HepG2 (cell line): ENCODE results near the gene TEX35. TPM values are rescaled to one million over a fixed set of nuclear protein-coding genes. Genes with fewer than 3 reads are reported as not detected.

Source experiments
- ATAC-seq: fragments of 200-7000 bp; cut with Tn5 transposase; 3 replicates; pipeline ENCODE4 v1.9.1; 2020; ENCODE audit warnings: mild to moderate bottlenecking, moderate library complexity
- BruUV-seq: library from RNA; stranded (reverse); fragments of 400-500 nt; replicated peaks from 2 replicates; lab custom pipeline; 2021; lab: Mats Ljungman, UMichigan
- CTCF ChIA-PET: fragments of 300-600 bp; formaldehyde crosslinking; extraction: SDS; loops from one replicate; lab custom pipeline; 2021; ENCODE audit warnings: low total read pairs, inconsistent platforms, low intra/inter-chr PET ratio; lab: Yijun Ruan, JAX
- POLR2A ChIA-PET: fragments of 350-600 bp; sonication (Branson Sonifier 250); formaldehyde crosslinking; loops from one replicate; lab custom pipeline; 2020; ENCODE audit warnings: antibody characterized with exemption, inconsistent platforms; lab: Yijun Ruan, JAX
- DNase-seq: peaks from one replicate; pipeline ENCODE4 v3.0.0-alpha.2; 2015; ENCODE audit warnings: low spot score
- FAIRE-seq: peaks from 3 replicates; lab custom pipeline; 2011; peaks lifted over from hg19 to GRCh38; lab: Jason Lieb, UNC
- H2AFZ ChIP-seq: one replicate; pipeline ENCODE4 v1.6.1; 2011; ENCODE audit warnings: low read length, inconsistent platforms
- H3K27ac ChIP-seq: fragments of 300-600 bp; 3 replicates; pipeline ENCODE4 v1.8.0; 2011; ENCODE audit warnings: mixed run types, mild to moderate bottlenecking, mixed read lengths, low read length, inconsistent platforms; ENCODE audit not compliant: insufficient read depth; ENCODE audit errors: extremely low read length
- H3K27me3 ChIP-seq, 2 experiments: fragments of 200-600 bp in 1 of 2; 2 replicates in 1 of 2; 3 replicates in 1 of 2; pipeline versions ENCODE4 v1.6.0 to v1.8.0; 2011; ENCODE audit warnings: low read length in 2 of 2, mild to moderate bottlenecking in 2 of 2, moderate library complexity in 2 of 2, inconsistent platforms in 1 of 2; ENCODE audit not compliant: insufficient read depth in 2 of 2, control insufficient read depth in 1 of 2
- H3K36me3 ChIP-seq, 2 experiments: fragments of 200-600 bp in 1 of 2; replicated peaks in 1 of 2; 2 replicates in 1 of 2; 3 replicates in 1 of 2; pipeline versions ENCODE4 v1.5.1 to v1.8.0; 2011; ENCODE audit warnings: low read length in 2 of 2, inconsistent platforms in 1 of 2; ENCODE audit not compliant: insufficient read depth in 2 of 2, control insufficient read depth in 1 of 2
- H3K4me1 ChIP-seq: 2 replicates; pipeline ENCODE4 v1.5.1; 2012; ENCODE audit warnings: low read length, inconsistent platforms; ENCODE audit not compliant: insufficient read depth
- H3K4me2 ChIP-seq: 2 replicates; pipeline ENCODE4 v1.6.0; 2011; ENCODE audit warnings: low read depth, low read length, inconsistent platforms
- H3K4me3 ChIP-seq, 3 experiments: fragments of 200-600 bp in 1 of 3; sonication (generic), shearing (Covaris generic) in 1 of 3; replicated peaks in 1 of 3; 2 replicates each; pipeline ENCODE4 v1.5.1; 2011 to 2016; ENCODE audit warnings: low read length in 3 of 3, inconsistent platforms in 2 of 3, low read depth in 2 of 3, mild to moderate bottlenecking in 2 of 3, control low read depth in 1 of 3, mixed read lengths in 1 of 3; ENCODE audit not compliant: insufficient read depth in 1 of 3
- H3K79me2 ChIP-seq: one replicate; pipeline ENCODE4 v1.6.1; 2011; ENCODE audit warnings: low read length, inconsistent platforms; ENCODE audit not compliant: insufficient read depth
- H3K9ac ChIP-seq: 2 replicates; pipeline ENCODE4 v1.6.0; 2011; ENCODE audit warnings: mild to moderate bottlenecking, low read depth, low read length, inconsistent platforms; ENCODE audit not compliant: insufficient read depth
- H3K9me3 ChIP-seq: 2 replicates; pipeline ENCODE4 v1.5.1; 2012; ENCODE audit warnings: mild to moderate bottlenecking, low read length
- H4K20me1 ChIP-seq: 2 replicates; pipeline ENCODE4 v1.6.0; 2011; ENCODE audit warnings: inconsistent platforms, mild to moderate bottlenecking, low read length, moderate library complexity; ENCODE audit not compliant: insufficient read depth
- CENPT ChIP-seq: sonication (generic); formaldehyde crosslinking; IDR thresholded peaks from 2 replicates; pipeline ENCODE4 v1.8.0; 2022; ENCODE audit warnings: low read depth, mild to moderate bottlenecking, moderate library complexity, missing genetic modification reagents
- GATAD2A ChIP-seq: IDR thresholded peaks from 2 replicates; pipeline ENCODE4 v1.6.1; 2016
- GRHL1 ChIP-seq: sonication (generic); formaldehyde crosslinking; conservative IDR thresholded peaks from 2 replicates; pipeline ENCODE4 v1.8.0; 2022; ENCODE audit warnings: missing genetic modification reagents
- KLF12 ChIP-seq: sonication (generic); formaldehyde crosslinking; IDR thresholded peaks from 2 replicates; pipeline ENCODE4 v1.4.0; 2020; ENCODE audit warnings: missing genetic modification reagents, borderline replicate concordance
- PRPF4 ChIP-seq: fragments of 200-400 bp; formaldehyde crosslinking; IDR thresholded peaks from 2 replicates; pipeline ENCODE4 v1.6.1; 2016; ENCODE audit warnings: low read length, low read depth; ENCODE audit not compliant: poor library complexity, severe bottlenecking
- PTBP1 ChIP-seq: fragments of 200-400 bp; formaldehyde crosslinking; IDR thresholded peaks from 2 replicates; pipeline ENCODE4 v1.6.1; 2018; ENCODE audit warnings: low read length, low read depth; ENCODE audit not compliant: poor library complexity, severe bottlenecking
- RBAK ChIP-seq: sonication (generic); formaldehyde crosslinking; IDR thresholded peaks from 2 replicates; pipeline ENCODE4 v1.5.1; 2020; ENCODE audit warnings: mild to moderate bottlenecking, missing genetic modification reagents
- REXO4 ChIP-seq: sonication (generic); formaldehyde crosslinking; IDR thresholded peaks from 2 replicates; pipeline ENCODE4 v1.8.0; 2022; ENCODE audit warnings: missing genetic modification reagents, mild to moderate bottlenecking, borderline replicate concordance
- STAT5B ChIP-seq: sonication (generic); formaldehyde crosslinking; IDR thresholded peaks from 2 replicates; pipeline ENCODE4 v1.4.0; 2020; ENCODE audit warnings: missing genetic modification reagents
- ZMYM4 ChIP-seq: sonication (generic); formaldehyde crosslinking; IDR thresholded peaks from 2 replicates; pipeline ENCODE4 v1.8.1; 2023; ENCODE audit warnings: mild to moderate bottlenecking, missing genetic modification reagents
- ZNF276 ChIP-seq: sonication (generic); formaldehyde crosslinking; IDR thresholded peaks from 2 replicates; pipeline ENCODE4 v1.4.0; 2020; ENCODE audit warnings: mild to moderate bottlenecking, low read depth, missing genetic modification reagents
- ZNF331 ChIP-seq: sonication (generic); formaldehyde crosslinking; IDR thresholded peaks from 2 replicates; pipeline ENCODE4 v1.4.0; 2020; ENCODE audit warnings: missing genetic modification reagents
- ZNF33B ChIP-seq: sonication (generic); formaldehyde crosslinking; IDR thresholded peaks from 2 replicates; pipeline ENCODE4 v1.5.1; 2020; ENCODE audit warnings: mild to moderate bottlenecking, missing genetic modification reagents
- ZNF550 ChIP-seq: sonication (generic); formaldehyde crosslinking; IDR thresholded peaks from 2 replicates; pipeline ENCODE4 v1.4.0; 2020; ENCODE audit warnings: mild to moderate bottlenecking, missing genetic modification reagents, borderline replicate concordance
- ZNF776 ChIP-seq: sonication (generic); formaldehyde crosslinking; IDR thresholded peaks from 2 replicates; pipeline ENCODE4 v1.4.0; 2020; ENCODE audit warnings: mild to moderate bottlenecking, missing genetic modification reagents
- WGBS: methylation state at CpG from one replicate; pipeline ENCODE4 v1.1.6; 2017; ENCODE audit warnings: low lambda C conversion rate; 5-methylcytosine and 5-hydroxymethylcytosine counted together
- in situ Hi-C: cut with HindIII; loops from 2 replicates; pipeline ENCODE4 v1.10.0; 2017; ENCODE audit warnings: low pct_unique_long_range_greater_than_20kb; ENCODE audit not compliant: extremely low pct_ligation_motif_present
- intact Hi-C: fragments of 100-400 bp; cut with micrococcal nuclease; formaldehyde crosslinking; loops from one replicate; pipeline ENCODE4 v1.10.0; 2022; ENCODE audit not compliant: unreplicated experiment
- polyA plus RNA-seq, 8 experiments: library from polyadenylated mRNA; depleted of rRNA in 3 of 8; stranded (reverse) in 7 of 8; unstranded in 1 of 8; fragments of >200 nt; fragmentation: Illumina TruSeq in 4 of 8; extraction: Trizol in 4 of 8; gene quantifications; 2 replicates each; pipeline versions ENCODE4 v1.2.1 to v1.2.3, GENCODE V29; 2011 to 2016; ENCODE audit warnings: low read depth in 4 of 8, missing spikeins in 1 of 8, mixed read lengths in 1 of 8; ENCODE audit not compliant: insufficient read depth in 1 of 8
- total RNA-seq, 5 experiments: library from RNA; depleted of rRNA; stranded (reverse); fragments of >200 nt; fragmentation: Illumina TruSeq; extraction: Trizol; gene quantifications; 2 replicates each; pipeline ENCODE4 v1.2.3, GENCODE V29; 2016; ENCODE audit warnings: low read depth in 1 of 5

TEX35 gene
- total and polyA plus RNA-seq, 2 of the 13 experiments (the other 11 are each of a cell fraction or from before 2014, with no cell fraction given), result not detected

- TF ChIP-seq GRHL1 (no peak), KLF12 (CRISPR knock-in tag) (no peak)
Observed at GRCh38 chr1:178527117-178527516, 14.2 kb downstream of the TEX35 start (continued).

- 63% methylated on average over 7 of the region's 10 CpGs for WGBS
- H3K36me3 ChIP-seq, result no peaks in the 10 kb centered on the region
- no peak overlapping the region for H2AFZ ChIP-seq
- H3K4me1 ChIP-seq, result peaks cover 45% of the 10 kb centered on the region
- no peak overlapping the region for H3K9ac ChIP-seq
- intact Hi-C loops, result loop anchor here (2.0 kb wide), 1 partner anchor 218 kb away; no protein-coding TSS in a partner anchor
- H3K9me3 ChIP-seq, result no peaks in the 10 kb centered on the region
- no peak overlapping the region for H3K27ac ChIP-seq
- H3K4me2 ChIP-seq, result no peak overlapping the region
- H4K20me1 ChIP-seq, result no peaks in the 10 kb centered on the region
- no TSS peak for BruUV-seq
- no peaks in the 10 kb centered on the region for H3K79me2 ChIP-seq
- in situ Hi-C loops, result no loop called here
- ChIA-PET POLR2A (interaction anchor here (1.0 to 1.4 kb wide), 2 partner anchors 13 kb away, joined by 3 to 6 read pairs; no protein-coding TSS in a partner anchor), CTCF (no interaction called here)
- H3K4me3 ChIP-seq, result no peak overlapping the region
- TF ChIP-seq CENPT (CRISPR knock-in tag), result no peak
- no peak for TF ChIP-seq REXO4 (CRISPR knock-in tag)
- no peak for TF ChIP-seq RBAK (CRISPR knock-in tag)
- TF ChIP-seq STAT5B (CRISPR knock-in tag), result no peak
- TF ChIP-seq GATAD2A (CRISPR knock-in tag), result no peak
- TF ChIP-seq ZNF776, result no peak
- TF ChIP-seq ZMYM4, result no peak
- no peak for TF ChIP-seq ZNF331
- no peak for TF ChIP-seq ZNF276
- TF ChIP-seq PRPF4, result no peak
- no peak for TF ChIP-seq PTBP1
- TF ChIP-seq ZNF550 (CRISPR knock-in tag), result no peak
- no peak for TF ChIP-seq ZNF33B
- DNase-seq (no peak), ATAC-seq (no peak), FAIRE-seq (no peak)
- peaks cover 0 to 10% of the 10 kb centered on the region in 2 experiments; a peak in 2 of 5 replicates for H3K27me3 ChIP-seq
Observed at GRCh38 chr1:178528228-178528952, 15.5 kb downstream of the TEX35 start.
